Activated naive CD8-positive, alpha-beta T cell treated with anti-CD3 and anti-CD28 coated beads, Interleukin-2, amount 50 U/mL, for 24 hours (primary cell): ENCODE results near the gene PRRC2C.
A peak's percentile ranks its signal among the peaks of the same experiment; 100 is the strongest.

Experiments
- ATAC-seq: fragments of 150-1000 bp; cut with Tn5 transposase; one replicate; pipeline ENCODE4 v1.10.0; 2021
- DNase-seq: peaks from one replicate; pipeline ENCODE4 v3.0.0; 2021
- H3K27ac Mint-ChIP-seq: one replicate; pipeline ENCODE4 v1.8.0; 2021; ENCODE audit warnings: mild to moderate bottlenecking, mixed read lengths
- H3K27me3 Mint-ChIP-seq: one replicate; pipeline ENCODE4 v1.8.0; 2021; ENCODE audit warnings: mixed read lengths
- H3K36me3 Mint-ChIP-seq: one replicate; pipeline ENCODE4 v1.8.0; 2021; ENCODE audit warnings: low read depth, mixed read lengths
- H3K4me1 Mint-ChIP-seq: one replicate; pipeline ENCODE4 v1.8.0; 2021; ENCODE audit warnings: mixed read lengths
- H3K4me3 Mint-ChIP-seq: one replicate; pipeline ENCODE4 v1.8.0; 2021; ENCODE audit warnings: mild to moderate bottlenecking, moderate library complexity, mixed read lengths
- H3K9me3 Mint-ChIP-seq: one replicate; pipeline ENCODE4 v1.8.0; 2021; ENCODE audit warnings: mixed read lengths

Gene PRRC2C

DNA sequence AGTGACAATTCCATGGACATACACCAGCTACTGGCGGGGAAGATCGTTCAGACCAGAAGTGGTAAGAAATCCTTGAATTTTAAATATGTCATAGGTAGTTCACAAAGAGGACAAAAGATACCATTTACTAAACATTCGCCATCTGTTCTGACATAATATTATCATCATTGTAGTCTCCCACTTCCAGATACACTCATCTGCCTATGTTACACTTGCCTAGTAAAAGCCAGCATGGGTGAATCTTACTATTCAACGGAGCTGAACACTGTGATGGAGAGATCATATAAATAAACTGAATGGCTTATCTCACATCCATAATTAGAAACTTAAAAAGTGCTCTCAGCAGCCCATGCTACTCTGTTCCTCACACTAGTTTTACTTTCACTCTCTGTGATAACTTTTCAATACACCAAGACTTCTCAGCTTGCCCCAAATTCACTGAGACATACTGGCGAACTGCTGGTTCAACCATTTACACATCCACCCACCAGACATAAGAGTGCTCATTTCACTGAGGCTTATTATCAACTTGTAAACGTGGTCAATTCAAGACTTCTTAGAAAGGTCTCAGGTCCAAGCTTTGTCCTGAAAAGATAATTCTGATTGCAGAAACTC is 463 bp upstream of the PRRC2C start:
- DNase-seq (no peak), ATAC-seq (peak; percentile 40)
- Mint-ChIP-seq H3K27ac (peak overlapping the region; percentile 98), H3K27me3 (no peaks in the 10 kb centered on the region), H3K4me3 (peak overlapping the region; percentile 96), H3K4me1 (peaks cover 41% of the 10 kb centered on the region), H3K9me3 (no peaks in the 10 kb centered on the region), H3K36me3 (peaks cover 27% of the 10 kb centered on the region)

DNA sequence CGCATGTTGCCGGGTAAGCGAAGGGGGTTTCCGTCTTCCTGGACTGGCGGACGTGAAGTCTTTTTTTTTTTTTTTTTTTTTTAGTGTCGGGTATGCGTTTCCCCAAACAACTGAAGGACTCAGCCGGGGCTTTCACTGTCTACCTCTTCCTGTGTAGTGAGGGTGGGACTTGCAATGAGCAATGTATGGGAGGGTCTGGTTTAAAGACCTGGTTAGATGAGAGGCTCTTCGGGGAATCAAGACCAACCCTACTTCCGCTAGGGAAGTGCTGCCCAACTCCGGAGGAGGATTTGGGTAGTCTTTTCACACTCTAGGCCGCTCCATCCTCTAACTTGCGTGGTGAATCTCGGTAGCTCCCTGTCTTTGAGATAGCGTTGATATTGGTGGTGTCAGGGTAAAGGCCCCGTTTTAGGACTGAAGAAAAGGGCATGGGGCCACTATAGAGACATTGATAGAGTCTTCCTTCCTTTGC is 754 bp downstream of the PRRC2C start:
- Mint-ChIP-seq H3K27ac (peak overlapping the region; percentile 98), H3K4me1 (peaks cover 50% of the 10 kb centered on the region), H3K27me3 (no peaks in the 10 kb centered on the region), H3K9me3 (no peaks in the 10 kb centered on the region), H3K4me3 (peak overlapping the region; percentile 96), H3K36me3 (peaks cover 35% of the 10 kb centered on the region)
- DNase-seq (peak; percentile 69), ATAC-seq (peak; percentile 84)

GRCh38 chr1:171487038-171487437 is 1.7 kb downstream of the PRRC2C start:
- Mint-ChIP-seq H3K36me3 (peaks cover 42% of the 10 kb centered on the region), H3K4me3 (peak overlapping the region; percentile 96), H3K27ac (peak overlapping the region; percentile 98), H3K9me3 (no peaks in the 10 kb centered on the region), H3K27me3 (no peaks in the 10 kb centered on the region), H3K4me1 (peaks cover 57% of the 10 kb centered on the region)
- DNase-seq (no peak), ATAC-seq (no peak)

DNA sequence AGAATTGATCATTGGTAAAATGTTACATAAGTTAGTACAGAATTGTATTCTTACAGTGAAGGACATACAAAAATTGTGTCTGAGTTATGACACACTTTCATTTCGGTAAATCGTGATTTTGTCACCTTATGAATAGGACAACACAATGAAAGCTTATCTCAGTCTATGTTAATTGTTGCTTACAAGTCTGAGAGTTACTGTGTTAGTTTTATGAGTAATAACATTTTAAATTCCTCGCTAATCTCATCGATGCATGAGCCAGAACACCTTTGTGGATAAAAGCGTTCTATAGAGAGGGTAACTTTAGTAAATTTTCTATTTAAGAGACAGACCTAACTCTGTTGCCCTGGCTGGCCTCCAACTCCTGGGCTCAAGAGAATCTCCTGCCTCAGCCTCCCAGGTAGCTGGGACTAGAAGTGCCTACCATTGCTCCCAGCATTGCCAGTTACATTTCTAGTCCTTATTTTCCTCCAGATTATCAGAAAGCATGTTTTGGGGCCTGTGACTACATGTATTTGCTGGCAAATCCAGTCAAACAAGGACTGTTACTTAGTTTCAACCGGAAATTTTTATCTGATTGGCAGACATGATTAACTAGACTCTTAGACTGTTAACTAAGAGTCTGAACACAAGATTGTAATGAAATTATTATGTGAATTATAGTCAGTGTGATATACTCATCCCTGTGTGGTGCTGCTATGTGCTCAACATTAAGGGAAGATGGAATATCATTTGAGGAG is 3.0 kb downstream of the PRRC2C start:
- H3K4me3 Mint-ChIP-seq, result peak overlapping the region; percentile 96
- no peaks in the 10 kb centered on the region for H3K9me3 Mint-ChIP-seq
- peak overlapping the region; percentile 79 for H3K27ac Mint-ChIP-seq
- ATAC-seq, result no peak
- DNase-seq, result no peak
- peaks cover 49% of the 10 kb centered on the region for H3K36me3 Mint-ChIP-seq
- H3K4me1 Mint-ChIP-seq, result peaks cover 67% of the 10 kb centered on the region
- no peaks in the 10 kb centered on the region for H3K27me3 Mint-ChIP-seq

DNA sequence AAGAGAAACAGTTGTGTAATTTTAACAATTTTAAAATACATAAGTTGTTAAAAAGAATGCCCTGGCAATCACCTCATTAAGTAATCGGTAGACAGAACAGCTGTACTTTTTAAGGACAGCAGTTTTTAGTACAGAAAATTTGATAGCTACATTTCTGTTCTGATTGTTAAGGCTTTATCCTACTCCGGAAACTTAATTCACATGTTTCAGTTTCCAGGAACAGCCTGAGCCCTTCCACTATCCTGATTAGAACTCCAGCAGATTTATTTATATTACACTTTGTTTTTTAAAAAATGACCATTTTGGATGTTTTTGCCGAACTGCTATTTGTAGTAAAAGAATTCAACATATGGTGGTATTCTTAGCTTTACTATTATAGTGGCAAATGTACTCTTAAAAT is 8.7 kb downstream of the PRRC2C start:
- no peak for DNase-seq
- no peak for ATAC-seq
- peaks cover 45% of the 10 kb centered on the region for H3K36me3 Mint-ChIP-seq
- peaks cover 84% of the 10 kb centered on the region for H3K4me1 Mint-ChIP-seq
- no peak overlapping the region for H3K27ac Mint-ChIP-seq
- no peak overlapping the region for H3K4me3 Mint-ChIP-seq
- no peaks in the 10 kb centered on the region for H3K27me3 Mint-ChIP-seq
- H3K9me3 Mint-ChIP-seq, result no peaks in the 10 kb centered on the region

GRCh38 chr1:171495444-171495843 is 10.1 kb downstream of the PRRC2C start:
- H3K4me3 Mint-ChIP-seq, result no peak overlapping the region
- no peaks in the 10 kb centered on the region for H3K27me3 Mint-ChIP-seq
- no peaks in the 10 kb centered on the region for H3K9me3 Mint-ChIP-seq

DNA sequence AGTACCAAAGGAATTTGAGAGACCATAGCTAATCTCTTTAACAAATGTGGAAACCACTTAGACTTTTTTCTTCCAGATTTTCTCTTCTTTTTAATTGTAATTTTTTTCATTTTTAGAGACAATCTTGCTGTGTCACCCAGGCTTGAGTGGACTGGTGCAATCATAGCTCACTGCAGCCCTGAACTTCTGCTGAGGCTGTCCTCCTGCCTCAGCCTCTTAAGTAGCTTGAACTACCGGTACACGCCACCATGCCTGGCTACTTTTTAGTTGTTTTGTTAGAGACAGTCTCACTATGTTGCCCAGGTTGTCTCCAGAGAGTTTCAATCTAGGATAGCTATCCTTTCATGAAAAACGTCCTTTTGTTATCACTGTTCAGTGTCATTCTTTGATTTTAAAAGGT is 15.0 kb downstream of the PRRC2C start:
- Mint-ChIP-seq H3K9me3 (peaks cover 6% of the 10 kb centered on the region), H3K27me3 (no peaks in the 10 kb centered on the region), H3K4me3 (no peak overlapping the region), H3K36me3 (peaks cover 59% of the 10 kb centered on the region), H3K4me1 (peaks cover 88% of the 10 kb centered on the region), H3K27ac (no peak overlapping the region)
- DNase-seq, result no peak
- no peak for ATAC-seq

More at GRCh38 chr1:171495444-171495843, 10.1 kb downstream of the PRRC2C start:
- no peak for DNase-seq
- Mint-ChIP-seq H3K36me3 (peaks cover 41% of the 10 kb centered on the region), H3K4me1 (peaks cover 80% of the 10 kb centered on the region), H3K27ac (peak overlapping the region; percentile 67)
- no peak for ATAC-seq

- Mint-ChIP-seq H3K4me3 (no peak overlapping the region), H3K9me3 (peaks cover 6% of the 10 kb centered on the region), H3K4me1 (peaks cover 88% of the 10 kb centered on the region), H3K36me3 (peaks cover 59% of the 10 kb centered on the region), H3K27me3 (no peaks in the 10 kb centered on the region), H3K27ac (no peak overlapping the region)
- DNase-seq (no peak), ATAC-seq (no peak)
These were observed 15.5 kb downstream of the PRRC2C start for GRCh38 chr1:171500803-171501202.

DNA sequence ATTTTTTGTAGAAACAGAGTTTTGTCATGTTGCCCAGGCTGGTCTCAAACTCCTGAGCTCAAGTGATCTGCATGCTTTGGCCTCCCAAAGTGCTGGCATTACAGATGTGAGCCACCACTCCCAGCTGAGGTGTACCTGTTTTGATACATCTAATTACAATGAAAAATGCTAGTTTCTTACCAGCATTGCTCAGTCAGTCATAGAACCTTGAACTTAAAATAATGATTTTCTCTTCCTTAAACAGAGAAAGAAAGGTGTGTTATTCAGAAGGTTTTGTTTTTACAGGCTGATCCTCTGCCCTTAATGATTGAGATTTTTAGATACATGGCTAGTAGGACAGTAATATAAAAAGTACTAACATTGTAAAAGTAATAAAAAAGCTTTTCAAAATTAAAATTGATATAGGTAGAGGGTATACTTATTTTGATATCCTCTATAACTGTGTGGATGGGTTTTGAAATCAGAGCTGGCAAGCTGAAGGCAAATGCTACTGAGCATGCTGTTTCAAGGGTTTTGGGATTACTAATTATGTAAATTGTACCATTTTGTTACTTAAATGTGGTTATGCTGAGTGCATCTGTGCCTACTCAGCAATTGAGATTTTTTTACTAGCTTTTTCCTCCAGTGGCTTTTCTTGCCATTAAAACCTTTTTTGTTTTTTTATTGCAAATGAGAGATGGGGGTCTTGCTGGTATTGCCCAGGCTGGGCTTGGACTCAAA is 16.1 kb downstream of the PRRC2C start:
- no peak for DNase-seq
- H3K9me3 Mint-ChIP-seq, result peaks cover 6% of the 10 kb centered on the region
- ATAC-seq, result peak; percentile 78
- peaks cover 61% of the 10 kb centered on the region for H3K36me3 Mint-ChIP-seq
- H3K4me3 Mint-ChIP-seq, result no peak overlapping the region
- peaks cover 88% of the 10 kb centered on the region for H3K4me1 Mint-ChIP-seq
- no peaks in the 10 kb centered on the region for H3K27me3 Mint-ChIP-seq
- peak overlapping the region; percentile 68 for H3K27ac Mint-ChIP-seq

DNA sequence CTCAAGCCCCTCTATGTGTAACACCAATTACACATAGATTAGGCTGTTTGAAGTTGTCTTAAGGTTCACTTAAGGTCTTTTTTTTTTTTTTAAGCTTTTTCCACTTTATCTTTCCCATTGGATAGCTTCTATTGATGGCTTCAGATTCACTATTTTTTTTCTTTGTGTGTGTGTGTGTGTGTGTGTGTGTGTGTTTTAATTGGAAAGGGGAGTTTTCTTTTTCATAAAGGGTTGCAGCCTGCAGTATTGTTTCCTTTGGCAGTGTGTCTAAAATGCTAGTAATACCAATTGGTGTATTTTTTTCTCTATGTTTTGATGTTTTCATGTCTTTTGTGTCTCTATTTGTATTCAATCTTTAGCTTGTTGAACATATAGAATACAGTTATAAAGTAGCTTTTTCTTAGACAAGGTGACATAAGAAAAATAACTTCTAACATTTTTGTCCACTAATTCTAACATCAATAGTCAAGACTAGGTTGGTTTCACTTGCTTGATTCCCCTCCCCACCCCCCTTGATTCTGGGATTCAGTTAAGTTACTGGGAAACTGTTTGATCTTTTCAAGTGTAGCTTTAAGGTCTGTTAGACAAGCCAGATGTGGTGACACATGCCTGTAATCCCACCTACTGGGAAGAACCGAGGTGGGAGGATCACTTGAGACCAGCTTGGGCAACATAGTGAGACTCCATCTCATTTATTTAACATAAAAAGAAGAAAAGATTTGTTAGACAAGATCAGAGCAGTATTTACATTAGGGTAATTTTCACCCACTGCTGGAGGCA is 21.4 kb downstream of the PRRC2C start:
- Mint-ChIP-seq H3K9me3 (peaks cover 6% of the 10 kb centered on the region), H3K36me3 (peaks cover 43% of the 10 kb centered on the region), H3K27me3 (no peaks in the 10 kb centered on the region), H3K27ac (peak overlapping the region; percentile 65), H3K4me3 (no peak overlapping the region), H3K4me1 (peaks cover 97% of the 10 kb centered on the region)
- DNase-seq (no peak), ATAC-seq (no peak)

DNA sequence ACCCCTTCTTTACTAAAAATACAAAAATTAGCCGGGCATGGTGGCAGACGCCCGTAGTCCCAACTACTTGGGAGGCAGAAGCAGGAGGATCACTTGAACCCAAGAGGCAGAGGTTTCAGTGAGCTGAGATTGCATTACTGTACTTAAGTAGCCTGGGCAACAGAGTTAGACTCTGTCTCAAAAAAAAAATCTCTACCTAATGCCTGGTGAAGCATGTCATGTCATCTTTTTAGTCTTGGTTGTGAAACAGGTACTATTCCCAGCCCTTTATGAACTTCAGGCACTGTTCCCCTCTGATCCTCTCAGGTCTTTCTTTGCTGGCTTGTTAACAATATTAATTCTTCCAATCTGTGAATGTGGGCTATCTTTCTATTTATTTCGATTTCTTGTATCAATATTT is 22.1 kb downstream of the PRRC2C start:
- Mint-ChIP-seq H3K4me3 (no peak overlapping the region), H3K27ac (peak overlapping the region; percentile 65), H3K27me3 (no peaks in the 10 kb centered on the region), H3K9me3 (peaks cover 6% of the 10 kb centered on the region), H3K36me3 (peaks cover 41% of the 10 kb centered on the region), H3K4me1 (peaks cover 97% of the 10 kb centered on the region)
- DNase-seq (no peak), ATAC-seq (no peak)

GRCh38 chr1:171509191-171509590 is 23.9 kb downstream of the PRRC2C start:
- peaks cover 86% of the 10 kb centered on the region for H3K4me1 Mint-ChIP-seq
- no peak for DNase-seq
- no peak overlapping the region for H3K27ac Mint-ChIP-seq
- H3K9me3 Mint-ChIP-seq, result no peaks in the 10 kb centered on the region
- peaks cover 34% of the 10 kb centered on the region for H3K36me3 Mint-ChIP-seq
- H3K4me3 Mint-ChIP-seq, result no peak overlapping the region
- no peaks in the 10 kb centered on the region for H3K27me3 Mint-ChIP-seq
- ATAC-seq, result no peak

DNA sequence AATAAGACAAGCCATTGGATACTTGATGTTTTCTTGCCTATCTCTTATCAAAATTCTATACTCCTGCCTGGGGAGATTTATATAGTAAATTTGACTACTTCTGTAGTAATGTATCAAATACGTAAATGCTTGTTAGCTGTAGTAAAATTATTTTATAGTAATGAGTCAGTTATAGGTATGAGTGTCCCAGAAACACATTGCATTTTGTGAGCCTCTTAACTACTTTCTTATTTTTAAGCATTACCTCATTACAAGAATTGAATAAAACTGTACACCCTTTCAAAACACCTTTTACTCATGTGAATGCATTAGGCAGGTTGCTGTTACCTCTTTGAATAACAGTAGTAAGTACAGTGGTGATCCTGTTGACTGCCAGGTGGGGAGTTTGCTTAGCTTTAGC is 28.4 kb downstream of the PRRC2C start:
- no peak overlapping the region for H3K27ac Mint-ChIP-seq
- no peak overlapping the region for H3K4me3 Mint-ChIP-seq
- H3K27me3 Mint-ChIP-seq, result no peaks in the 10 kb centered on the region
- H3K4me1 Mint-ChIP-seq, result peaks cover 55% of the 10 kb centered on the region
- DNase-seq (no peak), ATAC-seq (no peak)
- H3K36me3 Mint-ChIP-seq, result peaks cover 56% of the 10 kb centered on the region
- no peaks in the 10 kb centered on the region for H3K9me3 Mint-ChIP-seq

DNA sequence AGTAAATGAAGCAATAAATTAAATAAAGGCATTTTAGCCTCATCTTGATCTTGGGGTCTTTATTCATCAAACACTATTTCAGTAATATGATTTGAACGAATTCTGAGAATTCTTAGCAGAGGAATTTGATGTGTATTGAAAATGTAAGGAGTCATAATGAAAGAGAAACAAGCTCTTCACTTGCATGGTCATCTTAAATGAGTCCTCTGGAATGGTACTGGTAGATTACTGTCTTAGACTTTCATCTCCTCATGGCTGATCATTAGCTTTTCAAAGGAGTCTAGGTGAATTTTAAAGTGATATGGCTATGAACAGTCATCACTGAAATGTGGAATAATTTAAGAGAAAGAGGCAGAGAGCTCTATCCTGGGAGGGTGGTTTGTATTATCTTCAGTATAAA is 30.0 kb downstream of the PRRC2C start:
- H3K4me1 Mint-ChIP-seq, result peaks cover 44% of the 10 kb centered on the region
- no peaks in the 10 kb centered on the region for H3K27me3 Mint-ChIP-seq
- no peak for ATAC-seq
- DNase-seq, result no peak
- no peak overlapping the region for H3K4me3 Mint-ChIP-seq
- H3K27ac Mint-ChIP-seq, result peak overlapping the region; percentile 50
- H3K36me3 Mint-ChIP-seq, result peaks cover 61% of the 10 kb centered on the region
- H3K9me3 Mint-ChIP-seq, result no peaks in the 10 kb centered on the region
